Testis (tissue), 3 donors: ENCODE measurements around the gene CASR. TPM values are rescaled to one million over a fixed set of nuclear protein-coding genes. Genes with fewer than 3 reads are reported as not detected.

Experiments
- DNase-seq: peaks from one replicate; pipeline ENCODE4 v3.0.0-alpha.2; 2019
- H3K27ac ChIP-seq, 2 donors: fragments of 200-600 bp; sonication (generic); one replicate each; pipeline ENCODE4 v1.5.1; 2019
- H3K27me3 ChIP-seq: fragments of 200-600 bp; sonication (generic); one replicate; pipeline ENCODE4 v1.5.1; 2019
- H3K36me3 ChIP-seq: fragments of 200-600 bp; sonication (generic); one replicate; pipeline ENCODE4 v1.5.1; 2017; ENCODE audit warnings: low read depth; ENCODE audit errors: missing control alignments
- H3K4me1 ChIP-seq: fragments of 200-600 bp; sonication (generic); one replicate; pipeline ENCODE4 v1.5.1; 2019
- H3K4me3 ChIP-seq, 2 donors: fragments of 200-600 bp; sonication (generic); one replicate each; pipeline ENCODE4 v1.5.1; 2017 to 2019
- H3K9me3 ChIP-seq: fragments of 200-600 bp; sonication (generic); one replicate; pipeline ENCODE4 v1.5.1; 2017
- CTCF ChIP-seq, 3 experiments: fragments of 450-650 bp in 2 of 3; fragments of 200-600 bp in 1 of 3; sonication (generic) in 1 of 3; IDR thresholded peaks; one replicate each; pipeline ENCODE4 v1.5.1; 2016 to 2019; ENCODE audit warnings: antibody characterized with exemption in 3 of 3, mild to moderate bottlenecking in 2 of 3, moderate library complexity in 1 of 3
- POLR2A ChIP-seq: fragments of 450-650 bp; IDR thresholded peaks from one replicate; pipeline ENCODE4 v1.6.1; 2017; ENCODE audit warnings: antibody characterized with exemption, mild to moderate bottlenecking, moderate library complexity
- WGBS, 2 donors: methylation state at CpG; one replicate each; pipeline ENCODE4 v1.1.5; 2018; 5-methylcytosine and 5-hydroxymethylcytosine counted together
- intact Hi-C: fragments of 100-400 bp; cut with DNase I; formaldehyde crosslinking; loops from one replicate; pipeline ENCODE4 v1.15.1; 2023; ENCODE audit warnings: low total_unique reads
- polyA plus RNA-seq: library from polyadenylated mRNA; stranded (reverse); fragments of 350-450 nt; fragmentation: Illumina TruSeq; extraction: RNeasy Lipid Tissue Mini Kit (QIAGEN cat#74804); gene quantifications from one replicate; pipeline ENCODE4 v1.2.3, GENCODE V29; 2014; ENCODE audit warnings: low read depth, low replicate concordance; ENCODE audit not compliant: insufficient read depth
- total RNA-seq, 2 donors: library from RNA; depleted of rRNA; stranded (reverse); fragments of >200 nt; gene quantifications; one replicate each; pipeline ENCODE4 v1.2.3, GENCODE V29; 2016

CASR gene
- total and polyA plus RNA-seq, 3 donors from 2014 or later, result 0.30 to 1.4 (median 1.2) TPM

DNA sequence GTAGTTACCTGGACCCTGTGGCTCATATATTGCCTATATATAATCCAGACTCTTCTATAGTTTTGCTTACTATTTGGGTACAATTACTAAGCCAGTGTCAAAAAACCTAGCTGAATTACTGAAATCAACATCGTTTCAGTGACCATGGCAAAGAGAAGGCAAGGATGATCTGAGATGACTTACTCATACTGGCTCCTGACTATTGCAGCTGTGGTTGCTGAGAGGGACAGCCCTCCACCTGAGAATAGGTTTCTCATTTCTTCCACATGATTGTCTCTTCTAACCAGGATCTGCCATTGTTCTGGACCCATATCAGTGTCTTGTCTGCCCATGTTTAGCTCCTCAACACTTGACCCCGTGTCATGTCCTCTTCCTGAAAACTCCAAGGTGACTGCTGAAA, 30.2 kb downstream of the CASR start:
- TF ChIP-seq POLR2A (no peak), CTCF (IDR thresholded peaks at IDR 0.05) (no peak)
- WGBS, 2 donors, result 47 to 67% methylated on average over 2 of the region's 2 CpGs
- no peaks in the 10 kb centered on the region for H3K9me3 ChIP-seq
- no peak for DNase-seq
- H3K4me3 ChIP-seq, result no peak overlapping the region
- H3K27me3 ChIP-seq, result no peaks in the 10 kb centered on the region
- no peaks in the 10 kb centered on the region for H3K36me3 ChIP-seq
- H3K4me1 ChIP-seq, result no peaks in the 10 kb centered on the region
- no peak overlapping the region for H3K27ac ChIP-seq
- intact Hi-C loops, result no loop called here

- WGBS, 2 donors, result 51 to 67% methylated on average over 4 of the region's 4 CpGs
- Histone ChIP-seq H3K36me3 (no peaks in the 10 kb centered on the region), H3K27ac (no peak overlapping the region), H3K4me3 (no peak overlapping the region), H3K9me3 (no peaks in the 10 kb centered on the region), H3K27me3 (no peaks in the 10 kb centered on the region), H3K4me1 (no peaks in the 10 kb centered on the region)
- no peak for TF ChIP-seq CTCF (IDR thresholded peaks at IDR 0.05)
- no peak for TF ChIP-seq POLR2A
- intact Hi-C loops, result no loop called here
- DNase-seq, result no peak
Observed at GRCh38 chr3:122214711-122215110, 31.2 kb downstream of the CASR start.

DNA sequence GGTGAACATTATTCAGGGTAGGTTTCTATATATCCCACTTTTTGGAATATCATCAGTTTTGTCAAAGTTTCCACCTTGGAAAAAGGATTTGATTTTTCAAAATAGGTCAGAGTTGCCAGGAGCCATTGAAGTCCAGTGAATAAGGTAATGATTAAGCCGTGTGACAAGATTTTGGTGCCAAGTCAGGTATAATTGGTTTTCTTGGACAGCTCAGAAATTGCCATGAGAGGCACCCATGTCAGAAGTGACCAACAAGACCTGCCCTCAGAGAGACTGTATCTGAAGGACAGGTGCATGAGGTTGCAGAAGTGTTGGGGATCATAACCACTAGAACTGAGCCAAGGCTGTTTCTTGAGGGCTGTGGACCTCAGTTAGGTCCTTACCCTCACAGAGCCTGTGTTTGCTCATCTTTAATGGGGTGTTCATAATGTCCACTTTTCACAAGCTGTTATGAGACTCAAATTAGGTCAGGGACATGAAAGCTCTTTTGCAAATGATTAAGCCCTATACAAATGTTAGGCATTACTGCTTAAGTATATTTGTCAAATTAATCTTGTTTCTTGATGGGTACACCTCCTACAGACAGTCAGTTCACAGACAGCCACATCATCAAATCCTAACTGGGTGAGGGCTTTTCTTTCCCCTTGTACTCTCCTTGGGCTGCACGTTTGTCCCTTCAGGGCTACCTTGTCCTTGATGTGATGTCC, 32.3 kb downstream of the CASR start:
- DNase-seq, result no peak
- Histone ChIP-seq H3K4me3 (no peak overlapping the region), H3K27me3 (no peaks in the 10 kb centered on the region), H3K4me1 (no peaks in the 10 kb centered on the region), H3K27ac (no peak overlapping the region), H3K36me3 (no peaks in the 10 kb centered on the region), H3K9me3 (no peaks in the 10 kb centered on the region)
- TF ChIP-seq CTCF (IDR thresholded peaks at IDR 0.05) (no peak), POLR2A (no peak)
- intact Hi-C loops, result no loop called here
- WGBS, 2 donors, result 77 to 84% methylated on average over 2 of the region's 2 CpGs

DNA sequence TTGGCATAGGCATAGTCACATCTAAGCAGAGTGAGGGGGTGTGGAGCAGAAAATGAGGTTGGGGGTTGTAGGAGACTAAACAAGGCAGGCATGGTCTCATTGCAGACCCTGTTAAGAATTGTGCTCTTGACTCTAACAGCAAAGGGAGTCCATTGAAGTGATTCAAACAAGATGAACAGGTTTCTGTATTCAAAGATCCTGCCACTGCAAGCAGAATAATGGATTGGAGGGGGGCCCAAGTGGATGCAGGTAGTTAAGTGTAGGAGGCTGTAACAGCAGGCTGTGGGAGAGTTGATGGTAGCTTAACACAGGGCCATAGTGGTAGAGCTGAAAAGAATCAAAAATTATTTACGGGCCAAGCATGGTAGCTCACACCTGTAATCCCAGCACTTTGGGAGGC, 34.4 kb downstream of the CASR start:
- H3K27me3 ChIP-seq, result no peaks in the 10 kb centered on the region
- no peaks in the 10 kb centered on the region for H3K9me3 ChIP-seq
- no peak for TF ChIP-seq POLR2A
- TF ChIP-seq CTCF (IDR thresholded peaks at IDR 0.05), result no peak
- H3K36me3 ChIP-seq, result no peaks in the 10 kb centered on the region
- no peak overlapping the region for H3K4me3 ChIP-seq
- WGBS, 2 donors, result 89 to 90% methylated on average over 1 of the region's 1 CpG
- no peak for DNase-seq
- no peak overlapping the region for H3K27ac ChIP-seq
- intact Hi-C loops, result no loop called here
- H3K4me1 ChIP-seq, result no peaks in the 10 kb centered on the region

- Histone ChIP-seq H3K27me3 (no peaks in the 10 kb centered on the region), H3K4me3 (no peak overlapping the region), H3K27ac (no peak overlapping the region), H3K36me3 (no peaks in the 10 kb centered on the region), H3K4me1 (no peaks in the 10 kb centered on the region), H3K9me3 (no peaks in the 10 kb centered on the region)
- intact Hi-C loops, result no loop called here
- TF ChIP-seq CTCF (IDR thresholded peaks at IDR 0.05) (no peak), POLR2A (no peak)
- DNase-seq, result no peak
- WGBS, 2 donors, result 81 to 100% methylated on average over 1 of the region's 1 CpG
Observed at GRCh38 chr3:122219242-122219872, 35.9 kb downstream of the CASR start.
